Fibroblast of lung (primary cell): ENCODE results near the gene TUBGCP3. TPM values are rescaled to one million over a fixed set of nuclear protein-coding genes. Genes with fewer than 3 reads are reported as not detected.
A peak's percentile ranks its signal among the peaks of the same experiment; 100 is the strongest.

Experiments used
- DNase-seq, 2 donors: peaks; one replicate each; pipeline versions ENCODE4 v3.0.0 to v3.0.0-alpha.2; 2010; ENCODE audit warnings: low read depth in 2 of 2
- H2AFZ ChIP-seq: 2 replicates; pipeline ENCODE4 v1.5.1; 2012; ENCODE audit warnings: low read length, control low read depth, inconsistent platforms
- H3K27ac ChIP-seq: 2 replicates; pipeline ENCODE4 v1.5.1; 2011; ENCODE audit warnings: low read length, control low read depth; ENCODE audit not compliant: insufficient read depth
- H3K27me3 ChIP-seq: 2 replicates; pipeline ENCODE4 v1.5.1; 2011; ENCODE audit warnings: mild to moderate bottlenecking, low read length; ENCODE audit not compliant: control insufficient read depth, insufficient read depth
- H3K36me3 ChIP-seq: 2 replicates; pipeline ENCODE4 v1.5.1; 2011; ENCODE audit warnings: low read length; ENCODE audit not compliant: control insufficient read depth, insufficient read depth
- H3K4me1 ChIP-seq: 2 replicates; pipeline ENCODE4 v1.5.1; 2011; ENCODE audit warnings: low read length; ENCODE audit not compliant: control insufficient read depth, insufficient read depth; ENCODE audit errors: extremely low read depth
- H3K4me2 ChIP-seq: 2 replicates; pipeline ENCODE4 v1.5.1; 2011; ENCODE audit warnings: low read length, control low read depth; ENCODE audit not compliant: insufficient read depth; ENCODE audit errors: extremely low read depth
- H3K4me3 ChIP-seq, 4 experiments: fragments of 200-600 bp in 1 of 4; sonication (generic) in 1 of 4; replicated peaks in 1 of 4; 2 replicates each; pipeline ENCODE4 v1.5.1; 2011 to 2016; ENCODE audit warnings: low read length in 4 of 4, low read depth in 3 of 4, mild to moderate bottlenecking in 3 of 4, control low read depth in 2 of 4, inconsistent platforms in 1 of 4, mixed read lengths in 1 of 4; ENCODE audit not compliant: insufficient read depth in 1 of 4; ENCODE audit errors: control extremely low read depth in 1 of 4
- H3K79me2 ChIP-seq: 2 replicates; pipeline ENCODE4 v1.5.1; 2012; ENCODE audit warnings: mild to moderate bottlenecking, low read length, inconsistent platforms; ENCODE audit not compliant: control insufficient read depth, insufficient read depth
- H3K9ac ChIP-seq: 2 replicates; pipeline ENCODE4 v1.5.1; 2011; ENCODE audit warnings: mild to moderate bottlenecking, low read length, control low read depth; ENCODE audit not compliant: insufficient read depth
- H3K9me3 ChIP-seq: 2 replicates; pipeline ENCODE4 v1.5.1; 2012; ENCODE audit warnings: low read depth, low read length; ENCODE audit not compliant: control insufficient read depth, insufficient read depth
- H4K20me1 ChIP-seq: 2 replicates; pipeline ENCODE4 v1.5.1; 2011; ENCODE audit warnings: low read length; ENCODE audit not compliant: control insufficient read depth, insufficient read depth; ENCODE audit errors: extremely low read depth
- EZH2 ChIP-seq: IDR thresholded peaks from 2 replicates; pipeline ENCODE4 v1.5.1; 2012; ENCODE audit warnings: low read length, control low read depth, mild to moderate bottlenecking; ENCODE audit errors: missing control alignments
- polyA plus RNA-seq, 2 donors: library from polyadenylated mRNA; depleted of rRNA in 1 of 2; stranded (reverse) in 1 of 2; unstranded in 1 of 2; fragments of >200 nt; gene quantifications; 2 replicates each; pipeline ENCODE4 v1.2.1, GENCODE V29; 2011 to 2012; ENCODE audit warnings: missing spikeins in 1 of 2
- total RNA-seq: library from RNA; depleted of rRNA; stranded (reverse); fragments of >200 nt; gene quantifications from 2 replicates; pipeline ENCODE4 v1.2.1, GENCODE V29; 2014
- TF ChIP-seq, protein P1 (sequence below), 2 donors: IDR thresholded peaks in 1 of 2; conservative IDR thresholded peaks in 1 of 2; 1 replicate in 1 of 2; 2 replicates in 1 of 2; pipeline ENCODE4 v1.5.1; 2011 to 2012; ENCODE audit warnings: low read length in 2 of 2, control low read depth in 1 of 2, inconsistent platforms in 1 of 2, low read depth in 1 of 2, mild to moderate bottlenecking in 1 of 2

The TUBGCP3 gene
- total and polyA plus RNA-seq, 2 donors (not counting 1 experiment from before 2014, with no cell fraction given) = 14.5 to 17.2 TPM

- H3K4me1 ChIP-seq = no peaks in the 10 kb centered on the region
- H3K4me3 ChIP-seq = no peak overlapping the region
- H3K79me2 ChIP-seq = no peaks in the 10 kb centered on the region
- TF ChIP-seq, protein P1, sequence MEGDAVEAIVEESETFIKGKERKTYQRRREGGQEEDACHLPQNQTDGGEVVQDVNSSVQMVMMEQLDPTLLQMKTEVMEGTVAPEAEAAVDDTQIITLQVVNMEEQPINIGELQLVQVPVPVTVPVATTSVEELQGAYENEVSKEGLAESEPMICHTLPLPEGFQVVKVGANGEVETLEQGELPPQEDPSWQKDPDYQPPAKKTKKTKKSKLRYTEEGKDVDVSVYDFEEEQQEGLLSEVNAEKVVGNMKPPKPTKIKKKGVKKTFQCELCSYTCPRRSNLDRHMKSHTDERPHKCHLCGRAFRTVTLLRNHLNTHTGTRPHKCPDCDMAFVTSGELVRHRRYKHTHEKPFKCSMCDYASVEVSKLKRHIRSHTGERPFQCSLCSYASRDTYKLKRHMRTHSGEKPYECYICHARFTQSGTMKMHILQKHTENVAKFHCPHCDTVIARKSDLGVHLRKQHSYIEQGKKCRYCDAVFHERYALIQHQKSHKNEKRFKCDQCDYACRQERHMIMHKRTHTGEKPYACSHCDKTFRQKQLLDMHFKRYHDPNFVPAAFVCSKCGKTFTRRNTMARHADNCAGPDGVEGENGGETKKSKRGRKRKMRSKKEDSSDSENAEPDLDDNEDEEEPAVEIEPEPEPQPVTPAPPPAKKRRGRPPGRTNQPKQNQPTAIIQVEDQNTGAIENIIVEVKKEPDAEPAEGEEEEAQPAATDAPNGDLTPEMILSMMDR (conservative IDR thresholded peaks at IDR 0.05 in 1 of 2, IDR thresholded peaks at IDR 0.05 in 1 of 2; ENCODE audit: low read depth in 1 of 2, low read length in 2 of 2) = no peak
- TF ChIP-seq EZH2 = no peak
- H3K9ac ChIP-seq = no peak overlapping the region
- no peak overlapping the region for H3K27ac ChIP-seq
- H2AFZ ChIP-seq = no peak overlapping the region
- no peak for DNase-seq
- no peaks in the 10 kb centered on the region for H4K20me1 ChIP-seq
- H3K36me3 ChIP-seq = peaks cover 12% of the 10 kb centered on the region
- H3K9me3 ChIP-seq = no peaks in the 10 kb centered on the region
- H3K27me3 ChIP-seq = no peaks in the 10 kb centered on the region
- H3K4me2 ChIP-seq = no peak overlapping the region
These were observed 62.5 kb downstream of the TUBGCP3 start for GRCh38 chr13:112525356-112525945.

DNA sequence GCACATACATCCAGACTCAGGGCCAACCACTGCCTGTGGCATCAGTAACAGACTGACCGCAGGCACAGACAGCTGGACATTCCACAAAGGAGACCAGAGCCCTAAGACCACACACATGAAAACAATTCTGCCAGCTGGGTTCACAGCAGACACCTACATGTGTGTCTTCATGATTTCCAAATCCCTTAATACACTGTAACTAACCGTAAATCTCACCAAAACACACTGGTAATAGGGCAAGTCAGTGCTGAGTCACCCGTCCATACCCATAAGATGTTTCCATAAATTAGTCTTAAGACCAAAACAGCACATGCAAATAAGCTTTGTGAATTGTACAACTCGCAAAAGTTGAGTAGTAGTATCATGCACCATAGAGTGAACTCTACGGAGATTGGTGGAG lies 65.4 kb downstream of the TUBGCP3 start:
- TF ChIP-seq EZH2 = no peak
- TF ChIP-seq, protein P1 (conservative IDR thresholded peaks at IDR 0.05 in 1 of 2, IDR thresholded peaks at IDR 0.05 in 1 of 2; ENCODE audit: low read depth in 1 of 2, low read length in 2 of 2) = no peak
- H3K9me3 ChIP-seq = no peaks in the 10 kb centered on the region
- H3K27ac ChIP-seq = no peak overlapping the region
- H3K4me1 ChIP-seq = no peaks in the 10 kb centered on the region
- H4K20me1 ChIP-seq = no peaks in the 10 kb centered on the region
- no peak overlapping the region for H2AFZ ChIP-seq
- H3K4me2 ChIP-seq = no peak overlapping the region
- no peaks in the 10 kb centered on the region for H3K27me3 ChIP-seq
- peak; percentile 32 to 45 for DNase-seq
- H3K79me2 ChIP-seq = no peaks in the 10 kb centered on the region
- peaks cover 15% of the 10 kb centered on the region for H3K36me3 ChIP-seq
- no peak overlapping the region for H3K9ac ChIP-seq
- H3K4me3 ChIP-seq = no peak overlapping the region

GRCh38 chr13:112521073-112521685 lies 66.8 kb downstream of the TUBGCP3 start:
- Histone ChIP-seq H3K4me1 (no peaks in the 10 kb centered on the region), H3K9ac (no peak overlapping the region), H3K4me2 (no peak overlapping the region), H3K27me3 (no peaks in the 10 kb centered on the region), H3K79me2 (no peaks in the 10 kb centered on the region), H3K27ac (no peak overlapping the region), H3K36me3 (peaks cover 14% of the 10 kb centered on the region), H4K20me1 (no peaks in the 10 kb centered on the region), H3K9me3 (no peaks in the 10 kb centered on the region), H2AFZ (no peak overlapping the region), H3K4me3 (no peak overlapping the region)
- TF ChIP-seq, protein P1 (conservative IDR thresholded peaks at IDR 0.05 in 1 of 2, IDR thresholded peaks at IDR 0.05 in 1 of 2; ENCODE audit: low read depth in 1 of 2, low read length in 2 of 2) = no peak
- TF ChIP-seq EZH2 = no peak
- peak in 1 of 2 donors; percentile 8 for DNase-seq
